Esophagus muscularis mucosa (tissue), 4 donors: Measurements from ENCODE around the gene LPO.

ENCODE experiments used
- EP300 ChIP-seq: sonication (generic); formaldehyde crosslinking; IDR thresholded peaks from one replicate; pipeline ENCODE4 v1.6.1; 2017; ENCODE audit warnings: antibody characterized with exemption
- POLR2A ChIP-seq: fragments of 450-650 bp; IDR thresholded peaks from one replicate; pipeline ENCODE4 v1.6.1; 2017; ENCODE audit warnings: antibody characterized with exemption, moderate library complexity, mild to moderate bottlenecking, low read depth
- TF ChIP-seq, protein P1 (sequence below), 3 experiments: fragments of 200-600 bp in 2 of 3; fragments of 450-650 bp in 1 of 3; sonication (generic) in 2 of 3; IDR thresholded peaks; one replicate each; pipeline ENCODE4 v1.5.1; 2017 to 2019; ENCODE audit warnings: antibody characterized with exemption in 3 of 3, mild to moderate bottlenecking in 2 of 3, moderate library complexity in 1 of 3

DNA sequence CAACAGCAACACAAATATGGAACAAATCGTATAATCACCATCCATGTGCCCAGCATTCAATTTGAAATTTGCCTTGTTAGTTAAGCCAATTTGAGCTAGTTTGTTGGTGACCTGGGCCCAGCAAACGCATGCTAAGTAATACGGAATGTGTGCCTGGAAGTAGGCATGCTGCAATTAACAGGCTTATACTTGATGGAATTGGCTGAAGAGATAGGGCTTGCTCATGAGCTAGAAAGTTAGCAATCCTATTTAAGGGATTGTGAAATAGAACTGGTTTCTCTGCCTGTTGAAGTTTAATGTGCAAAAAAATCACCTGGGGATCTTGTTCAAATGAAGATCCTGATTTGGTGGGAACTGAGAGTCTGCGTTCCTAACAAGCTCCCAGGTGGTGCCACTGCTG, 8.5 kb upstream of the LPO start:
- TF ChIP-seq, protein P1, sequence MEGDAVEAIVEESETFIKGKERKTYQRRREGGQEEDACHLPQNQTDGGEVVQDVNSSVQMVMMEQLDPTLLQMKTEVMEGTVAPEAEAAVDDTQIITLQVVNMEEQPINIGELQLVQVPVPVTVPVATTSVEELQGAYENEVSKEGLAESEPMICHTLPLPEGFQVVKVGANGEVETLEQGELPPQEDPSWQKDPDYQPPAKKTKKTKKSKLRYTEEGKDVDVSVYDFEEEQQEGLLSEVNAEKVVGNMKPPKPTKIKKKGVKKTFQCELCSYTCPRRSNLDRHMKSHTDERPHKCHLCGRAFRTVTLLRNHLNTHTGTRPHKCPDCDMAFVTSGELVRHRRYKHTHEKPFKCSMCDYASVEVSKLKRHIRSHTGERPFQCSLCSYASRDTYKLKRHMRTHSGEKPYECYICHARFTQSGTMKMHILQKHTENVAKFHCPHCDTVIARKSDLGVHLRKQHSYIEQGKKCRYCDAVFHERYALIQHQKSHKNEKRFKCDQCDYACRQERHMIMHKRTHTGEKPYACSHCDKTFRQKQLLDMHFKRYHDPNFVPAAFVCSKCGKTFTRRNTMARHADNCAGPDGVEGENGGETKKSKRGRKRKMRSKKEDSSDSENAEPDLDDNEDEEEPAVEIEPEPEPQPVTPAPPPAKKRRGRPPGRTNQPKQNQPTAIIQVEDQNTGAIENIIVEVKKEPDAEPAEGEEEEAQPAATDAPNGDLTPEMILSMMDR (IDR thresholded peaks at IDR 0.05), result no peak
- no peak for TF ChIP-seq POLR2A
- TF ChIP-seq EP300, result no peak
